GM19025 (cell line): ENCODE results near the gene STEEP1.

Experiments used
- ATAC-seq: cut with Tn5 transposase; IDR thresholded peaks from one replicate; pipeline ENCODE4 v1.9.1; 2021; ENCODE audit warnings: mild to moderate bottlenecking, low read depth, moderate library complexity; ENCODE audit not compliant: unreplicated experiment

STEEP1 gene

DNA sequence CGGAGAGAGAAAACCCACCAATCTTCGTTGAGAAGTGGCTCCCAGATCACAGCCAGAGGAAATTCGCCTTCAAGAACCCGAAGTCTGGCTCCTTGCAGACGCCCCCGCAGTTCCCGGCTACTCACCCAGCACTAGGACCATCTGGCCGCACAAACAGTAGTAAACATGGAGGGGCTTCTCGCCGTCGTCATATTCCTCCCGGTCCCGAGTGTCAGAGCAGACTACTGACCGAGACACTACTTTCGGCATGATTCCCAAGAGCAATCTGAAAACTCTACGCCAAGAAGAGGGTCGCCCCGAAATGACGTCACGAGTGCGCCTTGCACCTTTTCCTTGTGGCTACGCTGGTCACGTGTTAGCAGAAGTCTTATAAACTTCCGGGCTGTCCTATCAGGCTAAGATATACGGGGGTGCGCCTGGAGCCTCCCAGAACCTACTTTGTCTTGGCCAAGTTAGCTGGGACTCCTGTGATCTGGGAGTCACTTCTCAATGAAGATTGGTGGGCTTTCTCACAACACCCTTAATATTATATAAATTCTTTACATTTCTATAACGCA, at the start of gene STEEP1:
Gene STEEP1 (minus strand): TSS at position 303 of the 557 bp plus-strand sequence. CDS start 54 bp downstream, at position 249.
- peak; percentile 66 for ATAC-seq

- no peak for ATAC-seq
Observed at GRCh38 chrX:119614776-119615175, 49.6 kb upstream of the STEEP1 start.

DNA sequence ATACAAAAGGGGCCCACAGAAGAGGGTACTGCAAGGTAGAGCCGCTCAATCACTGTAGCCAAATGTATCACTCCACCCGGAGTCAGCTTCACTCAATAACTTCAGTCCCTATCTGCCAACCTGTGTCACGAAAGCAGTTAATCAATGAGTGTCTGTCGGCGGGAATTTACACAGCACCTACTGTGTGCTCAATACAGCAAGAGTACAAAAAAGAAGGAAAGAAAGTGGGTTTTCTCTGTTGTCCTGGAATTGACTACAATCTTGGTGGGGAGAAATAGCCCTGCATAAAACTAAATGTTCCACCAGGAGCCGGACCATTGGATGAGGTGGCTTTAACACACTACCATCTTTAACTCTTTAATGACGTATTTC, 41.8 kb upstream of the STEEP1 start:
- ATAC-seq: no peak

- peak; percentile 67 for ATAC-seq
Observed at GRCh38 chrX:119606280-119607017, 41.2 kb upstream of the STEEP1 start, which contains the start of gene NKRF. NKRF (minus strand) TSS chrX:119606424.

DNA sequence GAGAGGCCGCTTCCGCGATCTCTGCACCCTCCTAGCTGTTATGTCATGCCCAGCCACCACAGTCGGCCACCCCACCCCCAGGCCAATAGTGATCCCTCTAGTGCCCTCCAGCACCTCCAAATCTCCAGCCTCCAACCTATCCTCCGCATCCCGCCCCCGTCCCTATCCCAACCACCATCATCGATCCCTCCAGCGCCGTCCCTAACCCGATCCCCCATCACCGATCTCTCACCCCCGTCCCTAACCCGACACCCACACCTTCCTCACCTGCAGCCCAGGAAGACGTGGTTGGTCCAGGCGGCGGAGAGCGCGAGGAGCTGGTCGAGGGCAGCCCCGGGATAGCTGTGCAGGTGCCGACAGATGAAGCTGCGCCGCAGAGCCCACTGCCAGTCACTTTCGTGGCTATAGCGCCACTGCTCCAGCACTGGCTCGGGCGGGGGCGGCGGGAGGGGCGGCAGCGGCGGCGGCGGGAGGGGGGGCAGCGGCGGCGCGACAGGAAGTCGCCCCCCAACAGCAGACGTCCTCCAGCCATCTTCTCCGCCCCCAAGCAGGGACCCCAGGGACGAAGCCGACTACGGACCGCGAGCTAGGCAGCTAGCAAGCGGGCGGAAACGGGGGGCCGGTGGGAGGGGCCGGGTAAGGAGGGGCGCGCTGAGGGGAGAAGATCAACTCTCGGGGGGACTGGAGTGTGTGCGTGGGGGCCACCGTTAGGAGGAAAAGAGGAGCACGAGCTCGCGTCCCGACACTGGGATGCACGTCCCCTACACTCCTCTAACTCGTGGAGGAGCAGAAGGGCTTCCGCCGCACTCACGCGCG, 40.5 kb upstream of the STEEP1 start:
- peak; percentile 28 for ATAC-seq

- ATAC-seq: no peak
Observed at GRCh38 chrX:119604766-119605463, 39.7 kb upstream of the STEEP1 start.

- no peak for ATAC-seq
Observed at GRCh38 chrX:119602701-119603255, 37.6 kb upstream of the STEEP1 start.

DNA sequence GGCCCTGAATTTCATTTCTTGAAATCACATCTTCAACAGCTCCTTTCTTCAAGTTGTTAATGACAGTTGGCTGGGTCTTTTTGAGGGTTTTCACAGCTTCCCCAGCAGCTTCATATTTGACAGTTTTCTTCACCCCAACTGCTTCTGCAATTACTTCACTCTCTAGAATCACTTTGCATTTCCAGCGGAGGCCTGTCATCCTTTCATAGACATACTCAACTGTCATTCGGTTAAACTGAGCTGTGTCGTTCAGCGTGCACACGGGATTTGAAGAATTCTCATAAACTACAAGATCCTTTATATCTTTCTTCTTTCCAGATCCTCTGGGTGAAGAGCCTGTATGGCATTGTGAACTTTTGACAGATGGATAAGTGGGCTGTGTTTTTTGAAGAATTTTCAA, 24.6 kb upstream of the STEEP1 start:
- no peak for ATAC-seq

DNA sequence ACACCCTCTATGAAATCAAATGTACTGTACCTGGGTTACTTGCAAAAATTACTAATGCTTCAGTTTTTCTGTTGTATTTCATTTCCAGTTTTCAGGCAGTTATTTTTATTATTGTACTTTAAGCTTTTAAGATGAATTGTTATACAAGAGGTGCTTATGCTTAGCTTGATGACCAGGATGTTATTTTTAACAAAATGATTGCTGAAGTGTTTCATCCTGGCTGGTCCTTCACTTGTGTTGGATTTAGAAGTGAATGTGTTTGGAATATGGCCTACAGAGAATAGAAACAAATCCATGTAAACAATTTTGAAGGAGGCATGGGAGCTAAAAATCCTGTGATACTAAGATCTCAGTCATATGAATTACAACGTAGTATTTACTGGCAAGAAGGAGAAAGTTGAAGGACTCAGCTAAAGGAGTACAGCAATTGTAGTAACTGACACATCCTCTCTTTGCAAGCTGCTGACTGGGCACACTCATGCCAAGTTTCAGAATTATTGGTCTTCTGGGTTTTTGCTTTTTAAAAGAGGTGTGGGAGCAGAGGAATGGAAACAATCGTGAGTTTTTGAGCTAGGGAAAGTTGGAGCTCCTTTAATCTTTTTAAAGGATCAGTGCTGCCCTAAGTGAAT, 18.3 kb upstream of the STEEP1 start:
- ATAC-seq: no peak

DNA sequence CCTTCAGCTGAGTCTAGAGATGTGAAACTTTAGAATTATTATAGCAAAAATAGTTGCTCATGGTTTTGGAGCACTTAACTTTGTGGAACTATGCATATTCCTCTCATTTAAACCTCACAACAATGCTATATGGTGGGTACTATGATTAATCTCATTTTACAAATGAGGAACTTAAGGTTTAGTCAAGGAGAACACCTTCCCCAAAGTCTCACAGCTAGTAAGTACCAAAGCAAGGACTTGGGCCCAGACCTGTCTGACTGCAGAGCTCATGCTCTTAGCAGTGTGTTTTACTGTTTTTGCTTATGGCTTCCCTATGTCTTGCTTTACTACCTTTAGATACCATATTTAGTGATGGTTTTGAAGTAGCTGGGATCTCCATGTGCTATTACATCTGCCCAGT, 14.2 kb upstream of the STEEP1 start:
- ATAC-seq: no peak

DNA sequence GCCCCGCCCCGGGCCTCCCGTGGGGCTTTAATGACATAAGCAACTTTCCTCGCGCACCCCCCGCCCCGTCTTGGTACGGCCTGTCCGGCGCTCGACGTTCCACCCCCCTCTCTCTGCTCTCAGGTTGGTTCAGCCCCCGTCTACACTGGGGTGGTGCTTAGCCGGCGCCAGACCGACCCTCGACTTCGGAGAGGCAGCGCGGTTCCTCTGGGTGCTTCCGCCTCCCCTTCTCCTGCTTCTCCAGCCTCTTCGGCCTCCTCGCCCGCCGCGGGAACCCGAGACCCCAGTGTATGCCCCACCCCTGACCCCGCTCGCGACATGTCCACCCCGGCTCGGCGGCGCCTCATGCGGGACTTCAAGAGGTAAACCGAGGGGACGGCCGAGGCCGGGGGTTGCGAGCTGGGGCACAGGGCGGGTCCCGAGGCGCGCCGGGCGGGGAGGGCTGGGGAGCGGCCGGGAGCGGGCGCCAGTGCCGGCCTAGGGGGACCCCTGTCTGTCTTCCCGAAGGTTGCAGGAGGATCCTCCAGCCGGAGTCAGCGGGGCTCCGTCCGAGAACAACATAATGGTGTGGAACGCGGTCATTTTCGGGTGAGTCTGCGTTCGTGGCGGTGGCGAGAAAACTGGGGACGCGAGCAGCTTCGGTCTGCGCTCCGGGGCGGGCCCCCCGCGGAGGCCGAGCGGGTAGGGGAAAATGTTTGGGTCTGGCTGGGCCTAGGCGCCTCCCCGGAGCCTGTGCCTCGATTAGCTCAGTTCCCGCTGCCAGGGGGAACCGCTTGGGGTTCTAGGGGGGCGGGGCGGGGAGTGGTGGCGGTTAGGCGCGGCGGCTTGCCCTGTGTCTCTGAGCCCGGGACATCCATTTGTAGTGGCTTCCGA, 9.4 kb upstream of the STEEP1 start, which contains the start of gene UBE2A:
Gene UBE2A (plus strand): TSS at position 170 of the 873 bp plus-strand sequence. CDS start 149 bp downstream, at position 319.
- peak; percentile 77 for ATAC-seq

DNA sequence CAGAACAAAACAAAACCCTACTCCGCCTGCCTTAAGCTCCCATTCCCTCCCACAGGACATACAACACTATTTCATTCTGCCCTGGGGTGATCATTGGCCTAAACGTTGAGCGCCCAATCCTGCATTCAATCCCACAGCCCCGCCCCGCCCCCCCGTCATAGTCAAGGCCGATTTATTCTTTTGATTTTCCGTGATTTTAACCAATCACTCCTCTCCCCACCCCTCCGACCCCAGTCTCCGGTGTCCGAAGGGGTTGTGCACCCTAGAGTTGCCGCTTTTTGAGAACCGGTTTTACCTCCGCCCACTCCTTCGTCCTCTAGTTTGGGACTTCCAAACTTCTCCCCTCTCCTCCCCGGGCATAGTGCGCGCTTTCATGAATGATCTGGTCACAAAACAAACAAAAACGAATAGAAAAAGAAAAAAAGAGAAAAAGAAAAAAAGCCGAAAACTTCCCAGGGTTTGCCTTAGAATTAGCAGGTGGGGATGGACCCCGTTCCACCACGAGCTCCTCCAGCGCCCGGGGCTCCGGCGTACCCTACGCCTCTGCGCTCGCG, 8.7 kb upstream of the STEEP1 start:
- peak; percentile 60 for ATAC-seq

DNA sequence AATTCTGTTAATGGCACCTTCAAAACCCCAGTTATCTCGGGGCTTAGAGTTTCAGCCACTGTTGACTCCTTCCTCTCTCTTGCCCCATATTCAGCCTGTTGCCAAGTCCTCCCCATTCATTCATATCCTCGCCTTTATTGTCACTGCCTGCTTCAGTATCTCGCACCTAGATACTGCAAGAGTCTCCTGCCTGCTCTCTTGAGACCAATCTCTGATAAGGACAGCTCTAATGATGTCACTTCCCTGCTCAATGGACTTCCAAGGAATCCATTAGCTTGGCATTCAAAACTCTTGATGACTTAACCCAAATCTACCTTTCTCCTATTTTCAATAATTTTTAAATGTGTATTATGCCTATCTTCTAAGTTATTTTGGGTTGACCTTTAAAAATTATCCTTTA, 8.0 kb upstream of the STEEP1 start:
- ATAC-seq: no peak

GRCh38 chrX:119570351-119570835, 5.2 kb upstream of the STEEP1 start:
- no peak for ATAC-seq

DNA sequence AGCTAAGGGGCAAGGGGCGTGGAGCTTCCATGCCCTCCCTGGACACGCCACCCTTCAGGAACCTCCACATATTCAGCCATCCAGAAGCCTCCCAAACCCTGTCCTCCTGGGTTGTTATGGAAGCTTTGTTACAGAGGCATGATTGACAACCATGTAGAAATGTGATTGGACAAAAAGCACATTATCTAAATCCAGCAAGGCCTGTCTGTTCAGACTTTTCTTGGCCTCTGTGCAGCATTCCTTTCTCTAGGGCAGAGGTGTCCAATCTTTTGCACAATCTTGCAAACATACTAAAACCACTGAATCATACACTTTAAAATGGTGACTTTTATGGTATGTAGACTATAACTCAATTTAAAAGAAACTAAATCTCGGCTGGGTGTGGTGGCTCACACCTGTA, 12.7 kb downstream of the STEEP1 start:
- ATAC-seq: no peak

GRCh38 chrX:119549327-119550016, 15.7 kb downstream of the STEEP1 start:
- ATAC-seq: no peak

DNA sequence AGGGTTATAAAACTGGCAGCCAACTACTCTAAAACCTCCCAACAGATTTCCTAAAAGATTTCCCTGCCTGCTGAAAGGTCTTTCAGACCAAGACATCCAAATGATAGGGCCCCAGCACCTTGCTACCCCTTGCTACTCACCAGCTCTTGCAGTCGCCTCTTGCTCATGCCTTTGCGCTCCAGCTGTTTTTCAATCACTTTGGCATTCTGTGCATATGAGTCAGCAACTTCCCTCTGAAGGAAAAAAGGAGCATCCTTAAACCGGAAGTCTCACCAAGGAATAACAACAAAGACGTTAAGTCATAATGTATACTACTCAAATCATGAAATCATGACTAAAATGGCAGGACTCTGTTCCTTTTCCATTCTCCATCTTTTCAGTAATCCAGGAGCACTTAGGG, 24.0 kb downstream of the STEEP1 start:
- ATAC-seq: no peak

DNA sequence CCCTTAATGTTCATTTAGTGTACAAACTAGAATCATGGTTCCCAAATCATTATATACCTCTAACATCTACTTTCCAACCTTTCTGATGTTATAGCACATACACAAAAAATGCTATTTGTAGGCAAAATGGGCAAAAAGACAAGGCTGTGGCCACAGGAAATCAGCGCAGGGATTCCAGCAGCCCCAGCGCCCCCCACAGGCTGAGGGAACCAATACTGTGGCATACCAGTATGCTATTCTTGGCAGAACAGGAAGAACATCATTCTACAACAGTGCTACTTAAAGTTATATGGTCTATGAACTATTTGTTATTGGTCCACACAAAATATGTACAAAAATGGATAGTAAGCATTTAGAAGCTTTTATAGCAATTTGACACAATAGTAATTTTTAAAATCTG, 25.3 kb downstream of the STEEP1 start:
- no peak for ATAC-seq
